A549 (cell line): Measurements from ENCODE around the gene PLEKHA1. TPM values are rescaled to one million over a fixed set of nuclear protein-coding genes. Genes with fewer than 3 reads are reported as not detected.

Experiments used
- ATAC-seq, 2 experiments: fragments of 200-7000 bp in 1 of 2; fragments of >200 bp in 1 of 2; cut with Nextera tagmentation in 1 of 2; cut with Tn5 transposase in 1 of 2; 3 replicates each; pipeline versions ENCODE4 v1.8.0 to v1.9.1; 2018 to 2020; ENCODE audit warnings: mild to moderate bottlenecking in 1 of 2, moderate library complexity in 1 of 2
- CTCF ChIA-PET: fragments of 300-600 bp; sonication (Branson Sonifier 250); formaldehyde crosslinking; extraction: SDS; loops from one replicate; lab custom pipeline; 2021; ENCODE audit warnings: antibody characterized with exemption, inconsistent platforms; lab: Yijun Ruan, JAX
- POLR2A ChIA-PET: fragments of 350-600 bp; formaldehyde crosslinking; extraction: SDS; loops from one replicate; lab custom pipeline; 2021; ENCODE audit warnings: antibody characterized with exemption, inconsistent platforms; lab: Yijun Ruan, JAX
- DNase-seq, 2 experiments: peaks; one replicate each; pipeline versions ENCODE4 v3.0.0 to v3.0.0-alpha.2; 2011 to 2016; ENCODE audit warnings: low read depth in 1 of 2, low spot score in 1 of 2
- FAIRE-seq: peaks from 2 replicates; lab custom pipeline; 2011; peaks lifted over from hg19 to GRCh38; lab: Jason Lieb, UNC
- H3K27ac ChIP-seq, 2 experiments: fragments of >200 bp; sonication (Bioruptor Twin); formaldehyde crosslinking; 3 replicates each; pipeline ENCODE4 v1.5.1; 2016 to 2017
- H3K4me1 ChIP-seq: fragments of >200 bp; sonication (Bioruptor Twin); formaldehyde crosslinking; 3 replicates; pipeline ENCODE4 v1.6.1; 2016
- H3K4me2 ChIP-seq: fragments of >200 bp; sonication (Bioruptor Twin); formaldehyde crosslinking; 3 replicates; pipeline ENCODE4 v1.6.1; 2016
- H3K4me3 ChIP-seq: fragments of >200 bp; sonication (Bioruptor Twin); formaldehyde crosslinking; 3 replicates; pipeline ENCODE4 v1.5.1; 2016
- H3K9me3 ChIP-seq: fragments of >200 bp; sonication (Bioruptor Twin); formaldehyde crosslinking; 3 replicates; pipeline ENCODE4 v1.6.1; 2016
- BHLHE40 ChIP-seq: IDR thresholded peaks from 2 replicates; pipeline ENCODE4 v1.6.1; 2012; ENCODE audit warnings: low read depth, low read length, inconsistent platforms
- CBX2 ChIP-seq: fragments of 200-600 bp; sonication (generic); IDR thresholded peaks from 2 replicates; pipeline ENCODE4 v1.6.1; 2016; ENCODE audit warnings: low read depth, mild to moderate bottlenecking, borderline replicate concordance
- E2F6 ChIP-seq: IDR thresholded peaks from 2 replicates; pipeline ENCODE4 v1.6.1; 2012; ENCODE audit warnings: low read depth, borderline replicate concordance
- EHF ChIP-seq: fragments of 250-450 bp; sonication (Bioruptor Pico); IDR thresholded peaks from 2 replicates; pipeline ENCODE4 v1.5.0; 2020; ENCODE audit warnings: mild to moderate bottlenecking
- EHMT2 ChIP-seq: fragments of 200-600 bp; sonication (generic); IDR thresholded peaks from 2 replicates; pipeline ENCODE4 v1.6.1; 2016; ENCODE audit warnings: antibody characterized with exemption, low read depth, mild to moderate bottlenecking, moderate library complexity
- ESRRA ChIP-seq: fragments of 150-350 bp; IDR thresholded peaks from 2 replicates; pipeline ENCODE4 v1.6.1; 2014; ENCODE audit warnings: mild to moderate bottlenecking, low read length, borderline replicate concordance
- FOSB ChIP-seq: fragments of 250-450 bp; sonication (Bioruptor Pico); IDR thresholded peaks from 2 replicates; pipeline ENCODE4 v1.5.0; 2020; ENCODE audit warnings: mild to moderate bottlenecking, moderate library complexity
- FOXS1 ChIP-seq: fragments of 250-450 bp; sonication (Bioruptor Pico); IDR thresholded peaks from 2 replicates; pipeline ENCODE4 v1.5.0; 2020; ENCODE audit warnings: mild to moderate bottlenecking, moderate library complexity
- HMGXB4 ChIP-seq: fragments of 250-450 bp; sonication (Bioruptor Pico); IDR thresholded peaks from 2 replicates; pipeline ENCODE4 v1.5.0; 2021; ENCODE audit warnings: mild to moderate bottlenecking, moderate library complexity, borderline replicate concordance
- MAX ChIP-seq: IDR thresholded peaks from 2 replicates; pipeline ENCODE4 v1.6.1; 2012
- NFE2L2 ChIP-seq: fragments of 150-350 bp; conservative IDR thresholded peaks from 2 replicates; pipeline ENCODE4 v1.6.1; 2014; ENCODE audit warnings: low read length
- PHF8 ChIP-seq: fragments of 200-600 bp; sonication (generic); IDR thresholded peaks from 2 replicates; pipeline ENCODE4 v1.6.1; 2016; ENCODE audit warnings: low read depth, mild to moderate bottlenecking, antibody characterized with exemption, moderate library complexity, borderline replicate concordance
- POLR2AphosphoS2 ChIP-seq: conservative IDR thresholded peaks from 2 replicates; pipeline ENCODE4 v1.6.1; 2012; ENCODE audit warnings: low read length, improper control_type of control experiment, inconsistent platforms
- RARB ChIP-seq: fragments of 250-450 bp; sonication (Bioruptor Pico); IDR thresholded peaks from 2 replicates; pipeline ENCODE4 v1.8.0; 2021; ENCODE audit warnings: mild to moderate bottlenecking, moderate library complexity
- REST ChIP-seq: fragments of 200-600 bp; sonication (generic); IDR thresholded peaks from 2 replicates; pipeline ENCODE4 v1.6.1; 2016; ENCODE audit warnings: antibody characterized with exemption, mild to moderate bottlenecking, moderate library complexity
- RNF2 ChIP-seq: fragments of 200-600 bp; sonication (generic); IDR thresholded peaks from 2 replicates; pipeline ENCODE4 v1.6.1; 2016; ENCODE audit warnings: low read depth, mild to moderate bottlenecking, antibody characterized with exemption, moderate library complexity, borderline replicate concordance
- TFCP2L1 ChIP-seq: fragments of 250-450 bp; sonication (Bioruptor Pico); IDR thresholded peaks from 2 replicates; pipeline ENCODE4 v1.5.0; 2021; ENCODE audit warnings: mild to moderate bottlenecking
- ZC3H11A ChIP-seq: fragments of 450-650 bp; IDR thresholded peaks from 2 replicates; pipeline ENCODE4 v1.6.1; 2014; ENCODE audit warnings: antibody characterized with exemption, mild to moderate bottlenecking
- ZFP36 ChIP-seq: fragments of 450-650 bp; IDR thresholded peaks from 2 replicates; pipeline ENCODE4 v1.6.1; 2014; ENCODE audit warnings: borderline replicate concordance; ENCODE audit not compliant: partially characterized antibody
- ZNF302 ChIP-seq: fragments of 250-450 bp; sonication (Bioruptor Pico); IDR thresholded peaks from 2 replicates; pipeline ENCODE4 v1.9.0; 2021; ENCODE audit warnings: inconsistent platforms, mild to moderate bottlenecking, moderate library complexity
- WGBS: methylation state at CpG from one replicate; pipeline ENCODE4 v1.1.6; 2017; ENCODE audit errors: missing lambda C conversion rate; 5-methylcytosine and 5-hydroxymethylcytosine counted together
- polyA plus RNA-seq, 4 experiments: library from polyadenylated mRNA; depleted of rRNA in 3 of 4; stranded (reverse); fragments of >200 nt; fragmentation: RNase III in 1 of 4; extraction: RNeasy Plus Mini Kit Qiagen cat#74134 plus additional on column Dnase treatment in 1 of 4; gene quantifications; 2 replicates in 3 of 4; 3 replicates in 1 of 4; pipeline ENCODE4 v1.2.3, GENCODE V29; 2011 to 2017

The PLEKHA1 gene
- polyA plus RNA-seq, 2 of the 4 experiments (the other 2 are of a cell fraction): 26.7 to 62.4 TPM

GRCh38 chr10:122387572-122387971, 13.1 kb downstream of the PLEKHA1 start:
- no peak overlapping the region for H3K27ac ChIP-seq
- H3K4me3 ChIP-seq: no peak overlapping the region
- FAIRE-seq: no peak
- no peaks in the 10 kb centered on the region for H3K9me3 ChIP-seq
- CTCF ChIA-PET: interaction anchor here (0.6 to 1.8 kb wide), 5 partner anchors 10 to 178 kb away, joined by 3 to 8 read pairs (median 3); partner anchors contain the start of gene PLEKHA1
- H3K4me2 ChIP-seq: no peak overlapping the region
- no peak for ATAC-seq
- DNase-seq: no peak
- 91% methylated on average over 2 of the region's 2 CpGs for WGBS
- TF ChIP-seq TFCP2L1 (CRISPR knock-in tag) (no peak), MAX (no peak), EHMT2 (no peak), CBX2 (no peak), POLR2AphosphoS2 (no peak), NFE2L2 (no peak), ESRRA (no peak), PHF8 (no peak), BHLHE40 (no peak), REST (no peak), E2F6 (no peak), EHF (CRISPR knock-in tag) (no peak), HMGXB4 (CRISPR knock-in tag) (no peak), FOXS1 (no peak), FOSB (no peak)
- H3K4me1 ChIP-seq: peaks cover 21% of the 10 kb centered on the region; the same call in 2 of the 3 replicates
- POLR2A ChIA-PET: no interaction called here

- H3K27ac ChIP-seq: no peak overlapping the region
- no peak for ATAC-seq
- no peak for DNase-seq
- peaks cover 21% of the 10 kb centered on the region; the same call in 2 of the 3 replicates for H3K4me1 ChIP-seq
- FAIRE-seq: no peak
- no peak for TF ChIP-seq ZC3H11A
- TF ChIP-seq RNF2: no peak
- TF ChIP-seq ZFP36: no peak
- no peak for TF ChIP-seq RARB (CRISPR knock-in tag)
- TF ChIP-seq ZNF302: no peak
- TF ChIP-seq, all 56 proteins: peak for 0
- no peaks in the 10 kb centered on the region for H3K9me3 ChIP-seq
- POLR2A ChIA-PET: no interaction called here
- CTCF ChIA-PET: interaction anchor here (1.4 to 1.8 kb wide), 2 partner anchors 11 to 90 kb away, joined by 3 to 8 read pairs; no protein-coding TSS in a partner anchor
- WGBS: 80% methylated on average over 1 of the region's 1 CpG
- no peak overlapping the region for H3K4me3 ChIP-seq
- H3K4me2 ChIP-seq: no peak overlapping the region
Measured at GRCh38 chr10:122388287-122388997, 13.9 kb downstream of the PLEKHA1 start.
